Lung (tissue), 12 donors: ENCODE data around the gene DLEC1. TPM values are rescaled to one million over a fixed set of nuclear protein-coding genes. Genes with fewer than 3 reads are reported as not detected.
A peak's percentile ranks its signal among the peaks of the same experiment; 100 is the strongest.

ENCODE experiments used
- ATAC-seq: fragments of 200-7000 bp; cut with Tn5 transposase; one replicate; pipeline ENCODE4 v1.9.1; 2020; ENCODE audit warnings: moderate number of reproducible peaks; ENCODE audit not compliant: insufficient read depth, low FRiP score
- DNase-seq, 3 donors: peaks; one replicate each; pipeline ENCODE4 v3.0.0-alpha.2; 2013 to 2017
- H3K27ac ChIP-seq, 2 donors: one replicate each; pipeline ENCODE4 v1.5.1; 2013; ENCODE audit warnings: mild to moderate bottlenecking in 2 of 2, moderate library complexity in 2 of 2, control low read depth in 1 of 2, inconsistent platforms in 1 of 2, low read depth in 1 of 2, low read length in 1 of 2
- H3K27me3 ChIP-seq, 3 donors: one replicate each; pipeline ENCODE4 v1.5.1; 2013; ENCODE audit warnings: low read length in 2 of 3; ENCODE audit not compliant: control insufficient read depth in 3 of 3, insufficient read depth in 3 of 3
- H3K36me3 ChIP-seq, 4 donors: one replicate each; pipeline ENCODE4 v1.5.1; 2013; ENCODE audit warnings: low read length in 4 of 4, mild to moderate bottlenecking in 1 of 4, moderate library complexity in 1 of 4; ENCODE audit not compliant: control insufficient read depth in 4 of 4, insufficient read depth in 4 of 4
- H3K4me1 ChIP-seq, 5 donors: one replicate each; pipeline ENCODE4 v1.5.1; 2013; ENCODE audit warnings: low read length in 5 of 5, mild to moderate bottlenecking in 2 of 5, moderate library complexity in 1 of 5; ENCODE audit not compliant: control insufficient read depth in 5 of 5, insufficient read depth in 5 of 5
- H3K4me3 ChIP-seq: one replicate; pipeline ENCODE4 v1.5.1; 2013; ENCODE audit warnings: mild to moderate bottlenecking, control low read depth, moderate library complexity
- H3K9ac ChIP-seq, 2 donors: one replicate each; pipeline ENCODE4 v1.5.1; 2013; ENCODE audit warnings: low read length in 2 of 2, control low read depth in 1 of 2; ENCODE audit not compliant: insufficient read depth in 1 of 2
- H3K9me3 ChIP-seq, 4 donors: one replicate each; pipeline ENCODE4 v1.5.1; 2013; ENCODE audit warnings: low read length in 3 of 4, mild to moderate bottlenecking in 1 of 4, moderate library complexity in 1 of 4; ENCODE audit not compliant: control insufficient read depth in 4 of 4, insufficient read depth in 3 of 4
- WGBS, 2 donors: extraction: QIAGEN DNeasy Blood & Tissue Kit; methylation state at CpG; one replicate each; pipeline ENCODE4 v1.1.7; 2013; 5-methylcytosine and 5-hydroxymethylcytosine counted together
- polyA plus RNA-seq, 2 donors: library from polyadenylated mRNA; stranded (reverse); fragments of 200-250 nt; gene quantifications; one replicate each; pipeline ENCODE4 v1.2.1, GENCODE V29; 2013
- total RNA-seq, 2 donors: library from RNA; depleted of rRNA in 1 of 2; stranded (reverse); fragments of >200 nt in 1 of 2; gene quantifications; one replicate each; pipeline ENCODE4 v1.2.1, GENCODE V29; 2014 to 2021
- TF ChIP-seq, protein P1 (sequence below): IDR thresholded peaks from 2 replicates; pipeline ENCODE4 v1.5.1; 2012; ENCODE audit warnings: mild to moderate bottlenecking; ENCODE audit errors: control extremely low read depth, extremely low read depth
- donor health status: control.
- donor health status: control.
- donor health status: Bipolar disorder and iron deficiency.
- donor health status: healthy.
- donor health status: DM: yes; HTN: yes; CAD: no.

Gene DLEC1
- total and polyA plus RNA-seq, 4 donors, result 4.2 to 28.8 (median 8.0) TPM

GRCh38 chr3:38028621-38029361 is 10.2 kb upstream of the DLEC1 start:
- H3K9me3 ChIP-seq, result no peaks in the 10 kb centered on the region
- no peaks in the 10 kb centered on the region for H3K27me3 ChIP-seq
- 21 to 24% methylated on average over 45 of the region's 45 CpGs for WGBS, 2 donors
- H3K27ac ChIP-seq, result peak overlapping the region; percentile 22 to 81
- H3K9ac ChIP-seq, result no peak overlapping the region
- DNase-seq (peak in 2 of 3 donors; percentile 34 to 35), ATAC-seq (no peak)
- H3K36me3 ChIP-seq, result no peaks in the 10 kb centered on the region
- peak overlapping the region; percentile 52 for H3K4me3 ChIP-seq
- TF ChIP-seq, protein P1, sequence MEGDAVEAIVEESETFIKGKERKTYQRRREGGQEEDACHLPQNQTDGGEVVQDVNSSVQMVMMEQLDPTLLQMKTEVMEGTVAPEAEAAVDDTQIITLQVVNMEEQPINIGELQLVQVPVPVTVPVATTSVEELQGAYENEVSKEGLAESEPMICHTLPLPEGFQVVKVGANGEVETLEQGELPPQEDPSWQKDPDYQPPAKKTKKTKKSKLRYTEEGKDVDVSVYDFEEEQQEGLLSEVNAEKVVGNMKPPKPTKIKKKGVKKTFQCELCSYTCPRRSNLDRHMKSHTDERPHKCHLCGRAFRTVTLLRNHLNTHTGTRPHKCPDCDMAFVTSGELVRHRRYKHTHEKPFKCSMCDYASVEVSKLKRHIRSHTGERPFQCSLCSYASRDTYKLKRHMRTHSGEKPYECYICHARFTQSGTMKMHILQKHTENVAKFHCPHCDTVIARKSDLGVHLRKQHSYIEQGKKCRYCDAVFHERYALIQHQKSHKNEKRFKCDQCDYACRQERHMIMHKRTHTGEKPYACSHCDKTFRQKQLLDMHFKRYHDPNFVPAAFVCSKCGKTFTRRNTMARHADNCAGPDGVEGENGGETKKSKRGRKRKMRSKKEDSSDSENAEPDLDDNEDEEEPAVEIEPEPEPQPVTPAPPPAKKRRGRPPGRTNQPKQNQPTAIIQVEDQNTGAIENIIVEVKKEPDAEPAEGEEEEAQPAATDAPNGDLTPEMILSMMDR, result no peak
- H3K4me1 ChIP-seq, result peaks cover 0 to 42% (median 19%) of the 10 kb centered on the region in 5 donors

GRCh38 chr3:38029400-38030125 is 9.4 kb upstream of the DLEC1 start, which contains the start of gene PLCD1:
PLCD1 (minus strand) TSS chr3:38029642; CDS start chr3:38029539, 103 bp downstream.
- H3K27me3 ChIP-seq, result no peaks in the 10 kb centered on the region
- peak within 1 kb of the TSS; percentile 77 to 94 for H3K9ac ChIP-seq
- H3K4me3 ChIP-seq, result peak within 1 kb of the TSS; percentile 52
- H3K4me1 ChIP-seq, result peaks cover 0 to 37% (median 15%) of the 10 kb centered on the region in 5 donors
- ATAC-seq (peak; percentile 13), DNase-seq (peak; percentile 91 to 95 (median 93))
- WGBS, 2 donors, result 1 to 2% methylated on average over 43 to 75 of the region's 75 CpGs
- H3K9me3 ChIP-seq, result no peaks in the 10 kb centered on the region
- H3K27ac ChIP-seq, result peak within 1 kb of the TSS; percentile 22 to 89
- H3K36me3 ChIP-seq, result no peaks in the 10 kb centered on the region
- TF ChIP-seq, protein P1, result no peak

- peak overlapping the region; percentile 77 to 94 for H3K9ac ChIP-seq
- H3K4me3 ChIP-seq, result peak overlapping the region; percentile 36
- peaks cover 0 to 34% (median 15%) of the 10 kb centered on the region in 5 donors for H3K4me1 ChIP-seq
- DNase-seq (peak; percentile 59 to 74 (median 66)), ATAC-seq (no peak)
- H3K36me3 ChIP-seq, result no peaks in the 10 kb centered on the region
- TF ChIP-seq, protein P1, result no peak
- H3K9me3 ChIP-seq, result no peaks in the 10 kb centered on the region
- H3K27me3 ChIP-seq, result no peaks in the 10 kb centered on the region
- WGBS, 2 donors, result 42 to 52% methylated on average over 8 of the region's 8 CpGs
- peak overlapping the region in 1 of 2 donors; percentile 89 for H3K27ac ChIP-seq
Observed at GRCh38 chr3:38030126-38031021, 8.6 kb upstream of the DLEC1 start.
